GM18951 (cell line): Measurements from ENCODE around the gene MBD3.

Experiments used
- POLR2A ChIP-seq: IDR thresholded peaks from 4 replicates; pipeline ENCODE4 v1.6.1; 2011; ENCODE audit warnings: mild to moderate bottlenecking; ENCODE audit not compliant: insufficient read length, insufficient read depth; ENCODE audit errors: extremely low read depth
- in situ Hi-C: fragments of 300-500 bp; cut with MboI; formaldehyde crosslinking; loops from one replicate; pipeline ENCODE4 v1.12.0; 2022; ENCODE audit warnings: low sequenced_read_pairs, mixed read lengths, inconsistent platforms; ENCODE audit not compliant: unreplicated experiment

The MBD3 gene

DNA sequence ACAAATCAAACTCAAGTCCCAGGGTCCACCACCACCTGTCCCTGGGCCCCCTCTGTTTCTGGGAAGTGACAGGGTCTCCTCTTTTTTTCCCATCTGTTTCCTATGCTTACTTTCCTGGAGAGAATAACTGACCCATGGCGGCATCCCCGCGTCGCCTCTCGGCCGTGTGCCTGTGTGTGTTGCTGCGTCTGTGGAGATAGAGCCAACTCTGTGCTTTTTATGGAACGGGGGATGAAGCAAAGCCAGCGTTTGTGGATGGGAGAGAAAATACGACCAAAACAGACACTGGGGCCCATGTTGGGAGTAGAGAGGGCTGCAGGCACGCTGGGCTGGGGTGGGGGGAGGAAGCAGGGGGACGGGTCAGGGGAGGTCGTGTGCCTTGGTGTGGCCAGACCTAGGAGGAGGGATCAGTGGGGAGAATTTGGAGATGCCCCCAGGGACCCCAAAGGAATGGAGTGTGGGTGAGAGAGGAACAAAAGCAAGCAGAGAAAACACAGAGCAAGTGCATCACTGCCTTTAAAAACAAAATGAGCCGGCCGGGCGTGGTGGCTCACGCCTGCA is 52.2 kb downstream of the MBD3 start:
- in situ Hi-C loops = loop anchor here (25.0 kb wide), 1 partner anchor 247 kb away; no protein-coding TSS in a partner anchor
- TF ChIP-seq POLR2A = no peak

DNA sequence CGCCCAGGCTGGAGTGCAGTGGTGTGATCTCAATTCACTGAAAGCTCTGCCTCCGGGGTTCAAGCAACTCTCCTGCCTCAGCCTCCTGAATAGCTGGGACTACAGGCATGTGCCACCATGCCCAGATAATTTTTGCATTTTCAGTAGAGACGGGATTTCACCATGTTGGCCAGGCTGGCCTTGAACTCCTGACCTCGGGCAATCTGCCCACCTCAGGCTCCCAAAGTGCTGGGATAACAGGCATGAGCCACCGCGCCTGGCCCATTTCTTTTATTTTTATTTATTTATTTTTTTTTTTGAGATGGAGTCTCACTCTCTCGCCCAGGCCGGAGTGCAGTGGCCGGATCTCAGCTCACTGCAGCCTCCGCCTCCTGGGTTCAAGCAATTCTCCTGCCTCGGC is 52.9 kb downstream of the MBD3 start:
- in situ Hi-C loops = loop anchor here (25.0 kb wide), 1 partner anchor 248 kb away; no protein-coding TSS in a partner anchor

DNA sequence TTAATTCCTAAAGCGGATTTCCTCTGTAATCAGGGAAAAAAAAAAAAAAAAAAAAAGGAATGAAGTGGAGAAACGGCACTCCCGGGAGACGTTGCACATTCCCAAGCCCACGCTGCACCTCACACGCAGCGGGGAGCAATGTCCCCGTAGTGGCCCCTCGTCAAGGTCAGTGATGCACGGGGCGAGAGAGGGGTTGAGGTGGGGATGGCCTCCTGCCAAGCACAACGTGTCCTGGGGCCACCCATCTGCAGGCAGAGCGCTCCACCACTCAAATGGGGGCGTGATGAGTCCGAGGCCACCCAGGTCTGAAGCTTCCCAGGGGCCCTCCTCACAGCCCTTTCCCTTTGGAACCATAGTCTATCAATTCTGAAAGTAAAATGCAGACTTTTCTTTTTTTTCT is 53.7 kb downstream of the MBD3 start:
- no peak for TF ChIP-seq POLR2A
- in situ Hi-C loops = loop anchor here (25.0 kb wide), 1 partner anchor 248 kb away; no protein-coding TSS in a partner anchor

DNA sequence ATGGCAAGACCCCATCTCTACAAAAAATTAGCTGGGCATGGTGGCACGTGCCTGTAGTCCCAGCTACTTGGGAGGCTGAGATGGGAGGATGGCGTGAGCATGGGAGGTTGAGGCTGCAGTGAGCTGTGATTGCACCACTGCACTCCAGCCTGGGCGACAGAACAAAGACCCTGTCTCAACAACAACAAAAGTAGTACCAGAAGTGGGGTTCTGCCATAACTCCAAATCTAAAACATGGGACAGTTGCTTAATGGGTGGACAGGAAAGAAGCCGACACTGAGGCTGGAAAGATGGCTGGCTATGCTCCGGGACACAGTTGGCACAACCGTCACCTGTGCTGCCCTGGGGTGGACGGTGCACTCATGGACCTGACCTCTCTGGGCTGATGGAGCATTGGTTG is 57.0 kb downstream of the MBD3 start:
- in situ Hi-C loops = loop anchor here (25.0 kb wide), 1 partner anchor 252 kb away; no protein-coding TSS in a partner anchor

DNA sequence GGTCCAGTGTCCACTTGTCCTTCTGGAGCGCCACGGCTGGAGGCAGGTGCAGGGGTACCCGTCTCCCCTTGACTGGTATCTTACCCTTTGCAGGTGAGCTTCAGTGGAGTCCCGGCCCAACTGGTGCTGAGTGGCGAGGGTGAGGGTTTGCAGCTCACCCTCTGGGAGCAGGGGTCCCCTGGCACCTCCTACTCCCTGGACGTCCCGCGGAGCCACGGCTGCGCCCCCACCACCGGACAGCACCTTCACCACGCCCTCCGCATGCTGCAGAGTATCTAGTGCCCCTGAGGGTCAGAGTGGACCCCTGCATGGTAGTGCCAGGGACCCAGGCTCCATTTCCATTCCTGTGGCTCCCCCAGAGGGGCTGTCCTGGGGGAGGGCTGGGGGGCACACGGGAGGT is 57.7 kb downstream of the MBD3 start:
- in situ Hi-C loops = loop anchor here (25.0 kb wide), 1 partner anchor 252 kb away; no protein-coding TSS in a partner anchor

DNA sequence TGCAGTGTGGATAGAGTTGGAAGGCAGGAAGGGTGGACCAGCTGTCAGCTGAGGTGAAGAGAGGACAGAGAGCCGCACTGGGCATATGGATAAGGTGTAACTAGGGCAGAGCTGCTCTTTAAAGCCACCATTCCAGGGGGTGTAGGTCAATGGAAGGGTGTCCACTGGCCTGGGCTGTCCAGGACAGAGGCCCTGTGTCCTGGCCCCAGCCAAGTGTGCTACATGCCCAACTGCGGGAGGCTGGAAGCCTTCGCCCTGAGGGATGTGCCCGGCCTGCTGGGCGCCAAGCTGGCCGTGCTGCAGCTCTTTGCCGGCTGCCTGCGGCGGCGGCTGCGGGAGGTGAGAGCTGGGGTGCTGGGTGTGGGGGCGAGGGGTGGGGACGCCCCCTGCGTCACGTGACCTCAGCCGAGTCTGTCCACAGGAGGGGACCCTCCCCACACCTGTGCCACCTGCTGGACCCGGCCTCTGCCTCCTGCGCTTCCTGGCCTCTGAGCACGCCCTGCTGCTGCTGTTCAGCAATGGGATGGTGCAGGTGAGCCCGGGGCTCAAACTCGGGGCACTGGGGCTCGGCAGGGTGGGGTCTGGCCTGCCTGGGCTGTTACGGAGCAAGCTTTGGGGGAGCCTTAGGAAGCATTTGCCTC is 59.0 kb downstream of the MBD3 start:
- in situ Hi-C loops = loop anchor here (25.0 kb wide), 1 partner anchor 254 kb away; no protein-coding TSS in a partner anchor

More for the DNA sequence above, 57.7 kb downstream of the MBD3 start:
- TF ChIP-seq POLR2A = no peak

DNA sequence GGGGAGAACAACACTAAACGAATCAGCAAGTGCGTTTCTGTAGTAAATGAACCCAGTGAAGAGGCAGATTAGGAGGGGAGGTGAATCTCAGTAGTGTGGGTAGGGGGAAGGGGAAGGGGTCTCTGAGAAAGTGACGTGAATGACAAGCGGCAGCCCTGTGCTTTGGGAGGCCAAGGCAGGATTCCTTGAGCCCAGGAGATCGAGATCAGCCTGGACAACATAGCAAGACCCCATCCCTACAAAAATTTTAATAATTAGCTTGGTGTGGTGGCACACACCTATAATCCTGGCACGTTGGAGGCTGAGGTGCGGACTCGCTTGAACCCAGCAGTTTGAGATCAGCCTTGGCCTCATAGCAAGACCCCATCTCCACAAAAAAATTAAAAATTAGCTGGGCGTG is 60.7 kb downstream of the MBD3 start:
- no peak for TF ChIP-seq POLR2A
- in situ Hi-C loops = loop anchor here (25.0 kb wide), 1 partner anchor 255 kb away; no protein-coding TSS in a partner anchor

More for the DNA sequence above, 59.0 kb downstream of the MBD3 start:
- no peak for TF ChIP-seq POLR2A

DNA sequence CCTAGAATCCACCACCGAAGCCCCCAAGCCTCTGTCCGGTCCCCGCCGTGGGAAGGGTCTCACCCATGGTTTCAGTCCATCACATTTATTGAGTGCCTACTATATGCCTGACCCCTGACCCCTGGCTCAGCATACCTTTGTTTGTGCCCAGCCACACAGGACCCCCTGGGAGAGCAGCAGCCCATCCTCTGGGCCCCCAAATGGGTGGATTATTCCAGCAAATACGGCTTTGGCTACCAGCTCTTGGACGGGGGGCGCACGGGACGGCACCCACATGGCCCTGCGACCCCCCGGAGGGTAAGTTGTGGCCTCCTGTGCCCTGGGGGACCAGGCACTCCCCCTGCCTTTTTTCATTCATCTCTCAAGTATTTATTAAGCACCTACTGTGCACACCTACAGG is 61.1 kb downstream of the MBD3 start:
- in situ Hi-C loops = loop anchor here (25.0 kb wide), 1 partner anchor 256 kb away; no protein-coding TSS in a partner anchor

DNA sequence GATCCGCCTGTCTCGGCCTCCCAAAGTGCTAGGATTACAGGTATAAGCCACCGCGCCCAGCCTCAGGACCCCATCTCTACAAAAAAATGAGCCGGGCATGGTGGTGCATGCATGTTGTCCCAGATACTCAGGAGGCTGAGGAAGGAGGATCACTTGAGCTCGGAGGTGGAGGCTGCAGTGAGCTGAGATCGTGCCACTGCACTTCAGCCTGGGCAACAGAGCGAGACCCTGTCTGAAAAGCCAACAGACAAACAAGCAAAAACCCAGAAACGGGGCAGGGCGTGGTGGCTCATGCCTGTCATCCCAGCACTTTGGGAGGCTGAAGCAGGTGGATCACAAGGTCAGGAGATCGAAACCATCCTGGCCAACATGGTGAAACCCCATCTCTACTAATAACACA is 61.8 kb downstream of the MBD3 start:
- in situ Hi-C loops = loop anchor here (25.0 kb wide), 1 partner anchor 256 kb away; no protein-coding TSS in a partner anchor

More for the DNA sequence above, 61.1 kb downstream of the MBD3 start:
- TF ChIP-seq POLR2A = no peak

DNA sequence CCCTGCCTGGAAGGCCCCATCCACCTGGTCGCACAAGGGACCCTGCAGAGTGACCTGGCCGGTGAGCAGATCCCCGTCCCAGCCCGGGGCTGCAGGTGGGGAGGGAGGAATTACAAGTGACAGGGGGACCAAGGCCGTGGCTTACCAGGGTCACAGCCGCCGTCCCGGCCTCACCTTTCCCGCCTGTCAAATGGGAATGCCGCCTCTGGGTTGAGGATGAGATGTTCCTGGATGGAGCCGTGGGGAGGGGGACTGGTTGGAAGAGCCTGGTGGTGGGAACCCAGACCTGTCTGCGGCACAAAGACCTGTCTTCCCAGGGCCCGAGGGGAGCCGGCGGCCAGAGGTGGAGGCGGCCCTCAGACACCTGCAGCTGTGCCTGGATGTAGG is 63.2 kb downstream of the MBD3 start:
- no peak for TF ChIP-seq POLR2A
- in situ Hi-C loops = loop anchor here (25.0 kb wide), 1 partner anchor 258 kb away; no protein-coding TSS in a partner anchor

DNA sequence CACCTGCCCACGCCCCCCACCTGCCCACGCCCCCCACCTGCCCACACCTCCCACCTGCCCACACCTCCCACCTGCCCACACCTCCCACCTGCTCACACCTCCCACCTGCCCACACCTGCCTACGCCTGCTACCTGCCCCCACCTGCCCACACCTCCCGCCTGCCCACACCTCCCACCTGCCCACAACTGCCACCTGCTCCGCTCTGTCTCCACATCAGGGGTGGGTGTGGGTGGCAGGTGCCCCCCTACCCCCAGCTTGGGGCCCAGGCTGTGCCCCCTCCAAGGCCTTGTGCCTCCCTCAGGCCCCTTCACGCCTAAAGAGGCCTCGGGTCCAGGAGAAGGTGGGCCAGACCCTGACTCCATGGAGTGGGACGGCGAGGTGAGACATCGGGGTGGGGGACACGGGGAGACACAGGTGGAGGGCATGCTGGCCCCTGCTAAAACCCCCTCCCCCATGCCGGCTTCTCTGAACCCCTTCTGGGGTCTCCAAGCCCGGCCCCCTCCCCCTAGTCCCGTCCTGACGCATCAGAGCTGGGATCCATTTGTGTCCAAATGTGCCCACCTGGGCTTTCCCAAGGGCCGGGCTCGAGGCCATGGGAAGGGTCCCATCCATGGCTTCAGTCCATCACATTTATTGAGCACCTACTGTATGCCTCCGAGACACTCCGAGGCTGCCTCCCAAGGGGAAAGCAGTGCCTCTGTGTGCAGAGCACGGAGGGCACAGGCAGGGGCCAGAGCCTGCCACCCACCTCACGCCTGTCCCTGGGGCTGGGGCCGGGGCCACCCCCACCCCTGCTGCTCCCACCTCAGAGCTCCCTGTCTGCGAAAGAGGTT is 63.9 kb downstream of the MBD3 start:
- no peak for TF ChIP-seq POLR2A
- in situ Hi-C loops = loop anchor here (25.0 kb wide), 1 partner anchor 258 kb away; no protein-coding TSS in a partner anchor

DNA sequence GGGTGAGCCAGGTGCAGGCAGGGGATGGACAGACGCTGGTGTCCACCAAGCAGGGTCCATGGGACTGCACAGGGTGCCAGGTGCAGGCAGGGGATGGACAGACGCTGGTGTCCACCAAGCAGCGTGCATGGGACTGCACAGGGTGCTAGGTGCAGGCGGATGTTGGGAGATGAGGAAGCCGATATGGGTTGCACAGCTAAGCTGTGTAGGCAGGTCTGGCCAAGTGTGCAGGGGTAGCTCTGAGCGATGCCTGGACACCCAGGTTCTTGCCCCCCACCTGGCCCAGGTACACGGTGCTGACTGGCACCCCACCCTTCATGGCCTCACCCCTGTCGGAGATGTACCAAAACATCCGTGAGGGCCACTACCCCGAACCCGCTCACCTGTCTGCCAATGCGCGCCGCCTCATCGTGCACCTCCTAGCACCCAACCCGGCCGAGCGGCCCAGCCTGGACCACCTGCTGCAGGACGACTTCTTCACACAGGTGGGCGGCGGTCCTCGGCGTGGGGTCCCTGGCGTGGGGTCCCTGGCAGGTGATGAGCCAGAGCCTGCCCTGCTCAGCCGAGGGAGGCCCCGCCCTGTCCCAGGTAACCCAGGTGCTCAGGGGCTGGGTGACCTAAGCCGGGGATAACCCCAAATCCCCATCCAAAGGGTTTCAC is 64.9 kb downstream of the MBD3 start:
- in situ Hi-C loops = loop anchor here (25.0 kb wide), 1 partner anchor 260 kb away; no protein-coding TSS in a partner anchor

More for the DNA sequence above, 64.9 kb downstream of the MBD3 start:
- TF ChIP-seq POLR2A = no peak
